Hepatocyte (in vitro differentiated cells): ENCODE data around the gene SGF29. TPM values are rescaled to one million over a fixed set of nuclear protein-coding genes. Genes with fewer than 3 reads are reported as not detected.
"Not testable (repeated sequence)": the region's sequence is repeated elsewhere in the genome, so short reads cannot be mapped to it uniquely, and the experiment has no call there.

Experiments
- DNase-seq: peaks from one replicate; pipeline ENCODE4 v3.0.0-alpha.2; 2016; ENCODE audit warnings: low spot score
- H2AFZ ChIP-seq: fragments of 200-600 bp; sonication (generic); 2 replicates; pipeline ENCODE4 v1.6.0; 2016; ENCODE audit warnings: antibody characterized with exemption, mild to moderate bottlenecking
- H3K27ac ChIP-seq: fragments of 200-600 bp; sonication (generic); 2 replicates; pipeline ENCODE4 v1.5.1; 2016; ENCODE audit warnings: mild to moderate bottlenecking
- H3K27me3 ChIP-seq: fragments of 200-600 bp; sonication (generic); 2 replicates; pipeline ENCODE4 v1.6.1; 2016
- H3K36me3 ChIP-seq: fragments of 200-600 bp; sonication (generic); replicated peaks from 2 replicates; pipeline ENCODE4 v1.5.1; 2016; ENCODE audit warnings: low read depth; ENCODE audit not compliant: insufficient read depth
- H3K4me1 ChIP-seq: fragments of 200-600 bp; sonication (generic); 2 replicates; pipeline ENCODE4 v1.5.1; 2016; ENCODE audit warnings: mild to moderate bottlenecking, moderate library complexity; ENCODE audit not compliant: insufficient read depth
- H3K4me2 ChIP-seq: fragments of 200-600 bp; sonication (generic); 2 replicates; pipeline ENCODE4 v1.6.0; 2016
- H3K4me3 ChIP-seq: fragments of 200-600 bp; sonication (generic); 2 replicates; pipeline ENCODE4 v1.5.1; 2016; ENCODE audit warnings: mild to moderate bottlenecking
- H3K79me2 ChIP-seq: fragments of 200-600 bp; sonication (generic); 2 replicates; pipeline ENCODE4 v1.6.0; 2017; ENCODE audit warnings: mild to moderate bottlenecking
- H3K9me2 ChIP-seq: fragments of 200-600 bp; sonication (generic); replicated peaks from 2 replicates; pipeline ENCODE4 v1.6.0; 2017; ENCODE audit warnings: mild to moderate bottlenecking; ENCODE audit not compliant: insufficient read depth
- H3K9me3 ChIP-seq: fragments of 200-600 bp; sonication (generic); 2 replicates; pipeline ENCODE4 v1.5.1; 2016; ENCODE audit warnings: low read depth, mild to moderate bottlenecking
- H4K20me1 ChIP-seq: fragments of 200-600 bp; sonication (generic); 2 replicates; pipeline ENCODE4 v1.6.0; 2016; ENCODE audit warnings: mild to moderate bottlenecking; ENCODE audit not compliant: insufficient read depth, poor library complexity, severe bottlenecking
- EZH2 ChIP-seq: fragments of 200-600 bp; sonication (generic); IDR thresholded peaks from 2 replicates; pipeline ENCODE4 v1.6.1; 2016; ENCODE audit warnings: antibody characterized with exemption, mild to moderate bottlenecking, borderline replicate concordance
- EZH2phosphoT487 ChIP-seq: fragments of 200-600 bp; sonication (generic); IDR thresholded peaks from one replicate; pipeline ENCODE4 v1.6.1; 2018; ENCODE audit warnings: antibody characterized with exemption, mild to moderate bottlenecking, low read depth, moderate library complexity; ENCODE audit not compliant: unreplicated experiment, severe bottlenecking
- WGBS: methylation state at CpG from one replicate; pipeline ENCODE4 v1.1.6; 2016; ENCODE audit warnings: low lambda C conversion rate; ENCODE audit errors: missing lambda C conversion rate; 5-methylcytosine and 5-hydroxymethylcytosine counted together
- polyA plus RNA-seq: library from polyadenylated mRNA; unstranded; fragments of >200 nt; fragmentation: Nextera tagmentation; extraction: Ambion mirVana; gene quantifications from 2 replicates; pipeline ENCODE4 v1.2.1, GENCODE V29; 2016
- total RNA-seq: library from RNA; depleted of rRNA; stranded (reverse); fragments of >200 nt; gene quantifications from 2 replicates; pipeline ENCODE4 v1.2.3, GENCODE V29; 2014
- TF ChIP-seq, protein P1 (sequence below): fragments of 200-600 bp; sonication (generic); IDR thresholded peaks from 2 replicates; pipeline ENCODE4 v1.5.1; 2016; ENCODE audit warnings: antibody characterized with exemption, mild to moderate bottlenecking; ENCODE audit not compliant: poor library complexity

Gene SGF29
- total and polyA plus RNA-seq, 2 experiments from 2014 or later: 12.7 to 14.1 TPM

DNA sequence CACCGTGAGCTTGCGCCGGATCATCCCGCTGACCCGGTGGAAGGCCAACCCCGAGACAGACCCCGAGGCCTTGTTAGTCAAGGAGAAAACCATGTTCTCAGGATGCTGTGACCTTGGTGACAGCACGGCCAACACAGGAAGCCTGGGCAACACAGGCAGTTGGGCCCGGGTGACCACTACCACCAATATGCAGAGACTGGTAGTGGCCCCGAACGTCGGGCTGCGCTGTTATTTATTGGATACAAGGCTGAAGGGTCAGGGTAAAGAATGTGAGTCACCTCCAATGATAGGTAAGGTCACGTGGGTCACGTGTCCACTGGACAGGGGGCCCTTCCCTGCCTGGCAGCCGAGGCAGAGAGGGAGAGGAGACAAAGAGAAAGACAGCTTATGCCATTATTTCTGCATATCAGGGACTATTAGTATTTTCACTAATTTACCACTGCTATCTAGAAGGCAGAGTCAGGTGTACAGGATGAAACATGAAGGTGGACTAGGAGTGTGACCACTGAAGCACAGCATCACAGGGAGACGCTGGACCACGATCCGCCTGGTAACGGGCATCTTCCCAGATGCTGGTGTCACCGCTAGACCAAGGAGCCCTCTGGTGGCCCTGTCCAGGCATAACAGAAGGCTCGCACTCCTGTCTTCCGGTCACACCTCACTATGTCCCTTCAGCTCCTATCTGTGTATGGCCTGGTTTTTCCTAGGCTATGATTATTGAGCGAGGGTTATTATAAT, 61.9 kb downstream of the SGF29 start:
- not testable (repeated sequence) for H3K9me3 ChIP-seq, H2AFZ ChIP-seq, H3K4me2 ChIP-seq, H3K9me2 ChIP-seq, H3K27ac ChIP-seq, H3K4me3 ChIP-seq, H3K79me2 ChIP-seq, H3K36me3 ChIP-seq, H3K27me3 ChIP-seq, H4K20me1 ChIP-seq, H3K4me1 ChIP-seq
- DNase-seq: peak; percentile 57
- TF ChIP-seq, protein P1, sequence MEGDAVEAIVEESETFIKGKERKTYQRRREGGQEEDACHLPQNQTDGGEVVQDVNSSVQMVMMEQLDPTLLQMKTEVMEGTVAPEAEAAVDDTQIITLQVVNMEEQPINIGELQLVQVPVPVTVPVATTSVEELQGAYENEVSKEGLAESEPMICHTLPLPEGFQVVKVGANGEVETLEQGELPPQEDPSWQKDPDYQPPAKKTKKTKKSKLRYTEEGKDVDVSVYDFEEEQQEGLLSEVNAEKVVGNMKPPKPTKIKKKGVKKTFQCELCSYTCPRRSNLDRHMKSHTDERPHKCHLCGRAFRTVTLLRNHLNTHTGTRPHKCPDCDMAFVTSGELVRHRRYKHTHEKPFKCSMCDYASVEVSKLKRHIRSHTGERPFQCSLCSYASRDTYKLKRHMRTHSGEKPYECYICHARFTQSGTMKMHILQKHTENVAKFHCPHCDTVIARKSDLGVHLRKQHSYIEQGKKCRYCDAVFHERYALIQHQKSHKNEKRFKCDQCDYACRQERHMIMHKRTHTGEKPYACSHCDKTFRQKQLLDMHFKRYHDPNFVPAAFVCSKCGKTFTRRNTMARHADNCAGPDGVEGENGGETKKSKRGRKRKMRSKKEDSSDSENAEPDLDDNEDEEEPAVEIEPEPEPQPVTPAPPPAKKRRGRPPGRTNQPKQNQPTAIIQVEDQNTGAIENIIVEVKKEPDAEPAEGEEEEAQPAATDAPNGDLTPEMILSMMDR: peak; percentile 71
- 48% methylated on average over 19 of the region's 24 CpGs for WGBS

DNA sequence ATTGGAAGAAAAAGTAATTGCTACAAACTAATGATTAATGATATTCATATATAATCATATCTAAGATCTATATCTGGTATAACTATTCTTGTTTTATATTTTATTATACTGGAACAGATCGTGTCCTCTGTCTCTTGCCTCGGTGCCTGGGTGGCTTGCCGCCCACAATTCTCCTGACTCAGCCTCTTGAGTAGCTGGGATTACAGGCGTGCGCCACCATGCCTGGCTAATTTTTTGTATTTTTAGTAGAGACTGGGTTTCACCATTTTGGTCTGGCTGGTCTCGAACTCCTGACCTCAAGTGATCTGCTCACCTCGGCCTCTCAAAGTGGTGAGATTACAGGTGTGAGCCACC, 62.5 kb downstream of the SGF29 start:
- not testable (repeated sequence) for H3K27me3 ChIP-seq, H3K27ac ChIP-seq, DNase-seq, H3K9me3 ChIP-seq, H3K4me3 ChIP-seq, H2AFZ ChIP-seq, H3K36me3 ChIP-seq, H3K9me2 ChIP-seq, H3K4me2 ChIP-seq, H3K4me1 ChIP-seq, H4K20me1 ChIP-seq, H3K79me2 ChIP-seq
- WGBS: 91% methylated on average over 7 of the region's 7 CpGs

DNA sequence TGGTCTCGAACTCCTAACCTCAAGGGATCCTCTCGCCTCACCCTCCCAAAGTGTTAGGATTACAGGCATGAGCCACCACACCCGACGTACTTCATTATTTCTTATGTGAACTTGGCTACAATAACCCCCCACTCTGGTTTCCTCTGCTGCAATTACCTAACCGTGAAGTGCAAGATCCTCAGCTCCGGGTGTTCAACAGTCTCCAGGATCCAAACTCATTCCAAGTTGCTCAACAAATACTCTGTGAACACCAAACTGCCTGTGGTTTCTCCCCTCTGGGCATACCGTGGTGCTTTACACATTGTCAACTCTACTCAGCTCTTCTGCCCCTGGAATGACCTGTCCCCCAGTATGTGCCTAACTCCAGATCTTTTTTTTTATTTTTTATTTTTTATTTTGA, 62.9 kb downstream of the SGF29 start:
- Histone ChIP-seq H3K4me1 (peaks cover 6% of the 10 kb centered on the region), H3K9me2 (no peaks in the 10 kb centered on the region), H2AFZ (no peak overlapping the region), H3K79me2 (no peaks in the 10 kb centered on the region), H3K27me3 (no peaks in the 10 kb centered on the region), H4K20me1 (no peaks in the 10 kb centered on the region), H3K27ac (no peak overlapping the region), H3K4me2 (no peak overlapping the region), H3K36me3 (no peaks in the 10 kb centered on the region), H3K9me3 (no peaks in the 10 kb centered on the region), H3K4me3 (no peak overlapping the region)
- no peak for DNase-seq
- TF ChIP-seq EZH2phosphoT487: no peak
- WGBS: 89% methylated on average over 7 of the region's 7 CpGs

DNA sequence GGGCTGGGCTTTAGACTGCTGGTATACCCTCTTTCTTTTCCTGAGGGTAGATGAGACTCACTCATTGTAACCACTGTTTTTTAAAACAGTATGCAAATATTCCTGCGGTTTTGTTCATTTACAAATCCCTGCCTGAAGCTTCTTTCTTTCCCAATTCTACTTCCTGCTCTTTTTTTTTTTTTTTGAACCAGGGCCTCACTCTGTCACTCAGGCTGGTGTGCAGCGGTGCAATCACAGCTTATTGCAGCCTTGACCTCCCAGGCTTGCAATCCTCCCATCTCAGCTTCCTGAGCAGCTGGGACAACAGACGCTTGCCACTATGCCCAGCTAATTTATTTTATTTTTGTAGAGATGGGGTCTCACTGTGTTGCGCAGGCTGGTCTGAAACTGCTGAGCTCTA, 64.2 kb downstream of the SGF29 start:
- Histone ChIP-seq H3K36me3 (no peaks in the 10 kb centered on the region), H3K4me1 (peaks cover 7% of the 10 kb centered on the region), H3K27ac (no peak overlapping the region), H3K27me3 (no peaks in the 10 kb centered on the region), H3K9me3 (no peaks in the 10 kb centered on the region), H3K9me2 (no peaks in the 10 kb centered on the region), H3K4me2 (no peak overlapping the region), H3K4me3 (no peak overlapping the region), H2AFZ (no peak overlapping the region), H3K79me2 (no peaks in the 10 kb centered on the region), H4K20me1 (no peaks in the 10 kb centered on the region)
- WGBS: 50% methylated on average over 4 of the region's 4 CpGs
- TF ChIP-seq EZH2: no peak
- TF ChIP-seq, protein P1: no peak
- TF ChIP-seq EZH2phosphoT487: no peak
- no peak for DNase-seq

DNA sequence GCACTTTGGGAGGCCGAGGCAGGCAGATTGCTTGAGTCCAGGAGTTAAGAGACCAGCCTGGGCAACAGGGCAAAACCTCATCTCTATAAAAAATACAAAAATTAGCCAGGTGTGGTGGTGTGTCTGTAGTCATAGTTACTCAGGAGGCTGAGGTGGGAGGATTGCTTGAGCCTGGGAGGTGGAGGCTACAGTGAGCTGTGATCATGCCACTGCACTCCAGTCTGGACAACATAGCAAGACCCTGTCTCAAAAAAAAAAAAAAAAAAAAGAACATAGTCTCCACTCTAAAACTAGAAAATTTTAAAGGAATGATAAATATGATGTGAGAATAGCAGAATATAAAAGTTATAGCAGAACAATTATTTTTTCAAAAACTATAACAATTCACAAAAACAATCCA, 66.6 kb downstream of the SGF29 start:
- not testable (repeated sequence) for DNase-seq, H3K79me2 ChIP-seq, H3K9me2 ChIP-seq, H3K4me1 ChIP-seq, H4K20me1 ChIP-seq, H3K36me3 ChIP-seq, H3K4me3 ChIP-seq, H3K9me3 ChIP-seq, H2AFZ ChIP-seq, H3K27me3 ChIP-seq, H3K4me2 ChIP-seq, H3K27ac ChIP-seq
- 100% methylated on average over 1 of the region's 1 CpG for WGBS
